Globus pallidus (tissue), 1 donor: Measurements from ENCODE around the gene MCUB.
"Not testable (repeated sequence)": the region's sequence is repeated elsewhere in the genome, so short reads cannot be mapped to it uniquely, and the experiment has no call there.

Experiments used
- DNase-seq: peaks from one replicate; pipeline ENCODE4 v3.0.0-alpha.2; 2015; ENCODE audit warnings: low spot score

The MCUB gene

DNA sequence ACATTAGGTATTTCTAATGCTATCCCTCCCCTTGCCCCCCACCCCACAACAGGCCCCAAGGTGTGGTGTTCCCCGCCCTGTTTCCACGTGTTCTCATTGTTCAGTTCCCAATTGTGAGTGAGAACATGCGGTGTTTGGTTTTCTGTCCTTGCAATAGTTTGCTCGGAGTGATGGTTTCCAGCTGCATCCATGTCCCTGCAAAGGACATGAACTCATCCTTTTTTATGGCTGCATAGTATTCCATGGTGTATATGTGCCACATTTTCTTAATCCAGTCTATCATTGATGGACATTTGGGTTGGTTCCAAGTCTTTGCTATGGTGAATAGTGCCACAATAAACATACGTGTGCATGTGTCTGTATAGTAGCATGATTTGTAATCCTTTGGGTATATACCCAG lies 20.0 kb downstream of the MCUB start:
- DNase-seq: not testable (repeated sequence)

- no peak for DNase-seq
These were observed 28.1 kb downstream of the MCUB start for GRCh38 chr4:109588176-109588575.

GRCh38 chr4:109589119-109589518 lies 29.1 kb downstream of the MCUB start:
- no peak for DNase-seq

DNA sequence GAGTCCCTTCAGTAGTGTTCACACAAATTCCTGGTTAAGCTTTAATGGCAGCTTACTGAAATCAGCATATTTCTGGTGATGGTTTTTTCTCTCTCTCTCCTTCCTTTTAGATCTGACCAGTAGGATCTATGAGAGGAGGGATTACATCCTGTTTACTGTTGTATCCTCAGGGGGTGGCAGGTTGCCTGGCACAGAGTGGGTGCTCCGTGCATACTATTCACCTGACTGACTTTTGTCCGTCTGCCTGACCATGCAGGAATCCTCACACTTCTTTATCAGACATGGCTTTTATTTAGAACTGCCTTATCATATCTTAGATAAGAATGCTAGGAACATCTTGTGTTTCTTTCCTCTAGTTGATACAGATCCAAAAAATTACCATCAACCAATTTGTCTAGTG lies 29.6 kb downstream of the MCUB start:
- no peak for DNase-seq

- no peak for DNase-seq
These were observed 30.9 kb downstream of the MCUB start for GRCh38 chr4:109590905-109591304.

DNA sequence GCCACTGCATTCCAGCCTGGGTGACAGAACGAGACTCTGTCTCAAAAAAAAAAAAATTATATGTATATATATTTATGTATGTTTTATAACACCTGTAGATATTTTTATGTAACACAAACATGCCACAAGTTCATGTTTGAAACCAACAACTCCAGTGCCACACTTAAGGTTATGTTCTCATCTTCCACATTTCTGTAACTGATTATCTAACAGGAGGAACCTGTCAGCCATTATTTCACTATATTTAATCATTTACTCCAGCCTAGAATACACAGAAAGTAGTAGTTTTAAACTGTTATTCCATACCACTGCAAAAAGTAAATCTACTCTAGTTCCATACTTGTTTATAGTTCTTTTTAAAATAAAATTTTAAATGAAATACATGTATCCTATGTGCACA lies 32.3 kb downstream of the MCUB start:
- DNase-seq: no peak

GRCh38 chr4:109595123-109595522 lies 35.1 kb downstream of the MCUB start:
- DNase-seq: not testable (repeated sequence)

- DNase-seq: not testable (repeated sequence)
These were observed 36.5 kb downstream of the MCUB start for GRCh38 chr4:109596420-109597085.

- no peak for DNase-seq
These were observed 39.1 kb downstream of the MCUB start for GRCh38 chr4:109599046-109599652.

- no peak for DNase-seq
These were observed 40.4 kb downstream of the MCUB start for GRCh38 chr4:109600431-109600830.

DNA sequence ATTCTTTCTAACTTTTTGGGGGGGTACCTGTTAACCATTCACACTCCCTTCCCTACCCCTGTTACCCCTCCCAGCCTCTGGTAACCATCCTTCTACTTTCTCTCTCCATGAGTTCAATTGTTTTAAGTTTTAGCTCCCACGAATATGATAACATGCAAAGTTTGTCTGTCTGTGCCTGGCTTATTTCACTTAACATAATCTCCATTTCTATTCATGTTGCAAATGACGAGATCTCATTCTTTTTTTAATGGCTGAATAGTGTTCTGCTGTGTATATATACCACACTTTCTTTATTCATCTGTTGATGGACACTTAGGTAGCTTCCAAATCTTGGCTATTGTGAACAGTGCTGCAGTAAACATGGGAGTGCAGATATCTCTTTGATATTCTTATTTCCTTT lies 41.3 kb downstream of the MCUB start:
- DNase-seq: no peak

DNA sequence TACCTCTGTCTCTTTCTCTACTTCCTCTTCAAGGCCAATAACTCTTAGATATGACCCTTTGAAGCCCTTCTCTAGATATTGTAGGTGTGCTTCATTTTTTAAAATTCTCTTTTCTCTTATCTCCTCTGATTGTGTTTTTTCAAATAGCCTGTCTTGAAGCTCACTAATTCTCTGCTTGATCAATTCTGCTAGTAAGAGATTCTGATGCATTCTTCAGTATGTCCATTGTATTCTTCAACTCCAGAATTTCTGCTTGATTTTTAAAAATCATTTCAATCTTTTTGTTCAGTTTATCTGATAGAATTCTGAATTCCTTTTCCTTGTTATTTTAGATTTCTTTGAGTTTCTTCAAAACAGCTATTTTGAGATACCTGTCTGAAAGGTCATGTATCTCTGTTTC lies 47.9 kb downstream of the MCUB start:
- DNase-seq: no peak

- DNase-seq: no peak
These were observed 48.8 kb downstream of the MCUB start for GRCh38 chr4:109608879-109609278.

DNA sequence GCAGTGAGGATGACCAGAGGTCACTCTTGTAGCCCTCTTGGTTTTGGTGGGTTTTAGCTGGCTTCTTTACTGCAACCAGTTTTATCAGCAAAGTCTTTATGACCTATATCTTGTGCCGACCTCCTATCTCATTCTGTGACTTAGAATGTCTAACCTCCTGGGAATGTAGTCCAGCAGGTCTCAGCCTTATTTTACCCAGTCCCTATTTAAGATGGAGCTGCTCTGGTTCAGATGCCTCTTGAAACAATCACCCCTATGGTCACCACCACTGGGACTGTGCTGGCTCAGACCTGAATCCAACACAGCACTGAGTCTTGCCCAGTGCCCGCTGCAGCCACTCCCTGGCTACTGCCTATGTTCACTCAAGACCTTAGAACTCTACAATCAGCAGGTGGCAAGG lies 49.4 kb downstream of the MCUB start:
- no peak for DNase-seq

DNA sequence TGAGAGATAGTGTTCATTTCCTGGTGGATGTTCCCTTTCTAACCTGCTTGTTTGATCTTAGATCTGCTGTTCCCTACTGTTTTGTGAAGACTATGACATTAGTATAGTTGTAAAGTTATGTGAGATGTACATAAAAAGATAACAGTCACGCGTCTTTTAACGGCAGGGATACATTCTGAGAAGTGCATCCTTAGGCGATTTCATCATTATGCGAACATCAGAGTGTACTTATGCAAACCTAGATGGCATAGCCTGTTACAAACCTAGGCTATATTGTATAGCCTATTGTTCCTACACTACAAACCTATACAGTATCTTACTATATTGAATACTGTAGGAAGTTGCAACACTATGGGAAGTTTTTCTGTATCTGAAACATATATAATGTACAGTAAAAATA lies 50.4 kb downstream of the MCUB start:
- no peak for DNase-seq

DNA sequence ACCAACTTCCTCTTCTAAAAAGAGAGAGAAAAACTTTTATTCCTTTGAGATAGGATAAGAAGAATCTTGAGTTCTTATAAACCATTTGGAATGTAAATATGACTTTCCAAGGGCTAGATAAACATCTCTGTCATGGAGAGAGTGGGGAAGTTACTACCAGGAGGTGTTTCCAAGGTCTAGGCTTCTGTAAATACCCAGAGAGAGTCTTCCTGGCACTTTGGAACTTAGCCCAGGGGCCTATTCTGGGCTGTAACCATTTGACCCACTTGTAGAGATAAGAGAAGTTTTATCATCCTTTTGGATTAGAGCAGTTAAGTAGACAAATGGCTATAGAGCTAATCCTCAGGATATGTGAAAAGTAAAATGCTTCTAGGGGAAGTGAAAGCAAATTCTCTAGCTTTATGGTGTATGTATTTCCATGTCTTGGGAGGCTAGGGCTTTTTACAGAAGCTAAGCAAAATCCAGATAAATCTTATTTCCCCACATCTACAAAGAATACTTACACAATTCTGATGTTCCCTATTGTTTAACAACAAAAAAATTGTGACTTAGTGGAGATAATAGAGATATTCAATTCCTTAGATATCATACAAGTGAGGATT lies 51.1 kb downstream of the MCUB start:
- no peak for DNase-seq

DNA sequence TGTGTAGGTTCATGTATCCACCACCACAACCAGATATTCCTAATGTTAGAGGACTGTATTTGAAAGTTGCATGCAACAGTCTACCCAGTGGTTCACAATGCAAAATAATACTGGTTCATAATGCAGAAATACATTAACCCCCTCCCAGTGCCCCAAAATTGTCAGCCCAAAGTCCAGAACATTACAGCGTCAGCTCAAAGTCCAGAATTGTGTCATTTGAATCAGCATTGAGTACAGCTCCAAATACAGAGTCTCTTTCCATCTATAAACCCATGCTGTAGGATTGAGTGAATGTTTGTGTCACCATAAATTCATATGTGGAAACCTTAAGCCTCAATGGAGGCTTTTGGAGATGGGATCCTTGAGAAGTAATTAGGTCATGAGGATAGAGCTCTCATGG lies 54.0 kb downstream of the MCUB start:
- DNase-seq: no peak

GRCh38 chr4:109614466-109614865 lies 54.4 kb downstream of the MCUB start:
- DNase-seq: no peak

DNA sequence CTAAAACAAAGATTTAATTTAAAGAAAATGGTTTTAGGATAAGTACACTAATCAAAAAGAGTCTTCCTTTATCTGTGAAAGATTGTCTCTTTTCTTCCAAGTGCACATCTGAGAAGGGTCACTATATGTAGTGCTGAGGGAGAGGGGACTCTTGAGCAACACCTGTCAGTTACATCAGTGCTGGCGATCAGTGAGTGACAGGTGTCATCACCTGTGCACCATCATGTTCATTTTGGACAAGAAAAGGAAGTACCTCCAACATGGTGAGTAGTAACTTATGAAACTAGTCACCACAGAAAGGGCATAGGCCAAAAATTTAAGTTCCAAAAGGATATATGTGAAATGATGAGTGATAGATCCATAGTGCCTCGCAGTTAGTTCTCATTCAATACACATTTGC lies 55.7 kb downstream of the MCUB start:
- DNase-seq: no peak

GRCh38 chr4:109616243-109616642 lies 56.2 kb downstream of the MCUB start:
- DNase-seq: no peak

GRCh38 chr4:109622626-109623025 lies 62.6 kb downstream of the MCUB start:
- no peak for DNase-seq

DNA sequence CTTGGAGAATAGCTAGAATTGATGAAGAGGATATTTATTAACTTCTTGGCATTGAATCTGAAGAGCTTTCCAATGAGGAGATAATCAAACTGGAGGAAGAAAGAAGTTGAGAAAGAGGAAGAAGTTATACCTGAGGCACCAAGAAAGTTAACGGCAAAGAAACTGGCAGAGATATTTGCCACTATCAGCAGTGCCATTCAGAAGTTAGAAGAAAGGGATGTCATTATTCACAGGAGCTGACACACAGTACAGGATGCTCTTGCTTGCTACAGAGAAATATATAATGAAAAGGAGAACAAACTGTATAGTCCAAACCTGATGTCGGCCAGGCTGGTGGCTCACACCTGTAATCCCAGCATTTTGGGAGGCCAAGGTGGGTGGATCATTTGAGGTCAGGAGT lies 64.5 kb downstream of the MCUB start:
- no peak for DNase-seq

DNA sequence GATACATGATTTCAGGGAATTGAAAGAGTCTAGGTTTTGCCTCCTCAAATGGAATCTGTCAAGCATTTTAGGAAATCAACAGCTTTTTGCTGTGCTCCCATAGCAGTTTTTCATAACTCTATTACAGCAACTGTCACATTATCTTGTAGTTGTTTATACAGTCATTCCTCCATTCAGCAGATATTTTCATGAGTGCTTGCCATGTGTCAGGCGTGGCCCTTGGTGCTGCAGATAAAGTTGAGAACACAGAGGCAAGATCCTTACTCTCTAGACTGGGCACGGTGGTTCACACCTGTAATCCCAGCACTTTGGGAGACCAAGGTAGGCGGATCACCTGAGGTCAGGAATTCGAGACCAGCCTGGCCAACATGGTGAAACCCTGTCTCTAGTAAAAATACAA lies 67.3 kb downstream of the MCUB start:
- no peak for DNase-seq

DNA sequence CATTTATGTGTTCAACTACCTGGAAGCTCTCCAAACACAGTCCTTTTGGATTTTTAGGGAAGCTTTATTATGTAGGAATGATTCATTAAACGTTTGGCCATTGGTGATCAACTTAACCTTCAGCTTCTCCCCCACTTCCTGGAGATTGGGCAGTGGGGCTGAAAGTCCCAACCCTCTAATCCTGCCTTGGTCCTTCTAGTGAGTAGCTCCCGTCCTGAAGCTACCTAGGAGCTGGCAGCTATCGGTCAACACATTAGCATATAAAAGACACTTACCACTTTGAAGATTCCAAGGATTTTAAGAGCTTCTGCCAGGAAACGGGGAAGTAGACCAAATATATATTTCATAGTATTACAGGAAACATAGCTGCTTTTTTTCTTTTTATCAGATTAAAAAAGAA lies 69.7 kb downstream of the MCUB start:
- no peak for DNase-seq
